Chondrocyte (in vitro differentiated cells): ENCODE data around the gene PLB1. TPM values are rescaled to one million over a fixed set of nuclear protein-coding genes. Genes with fewer than 3 reads are reported as not detected.

Experiments
- DNase-seq: peaks from one replicate; pipeline ENCODE4 v3.0.0; 2021; ENCODE audit warnings: mixed read lengths, low spot score
- H3K27ac Mint-ChIP-seq: one replicate; pipeline ENCODE4 v1.8.0; 2021; ENCODE audit warnings: mild to moderate bottlenecking, moderate library complexity, mixed read lengths; ENCODE audit not compliant: unreplicated experiment
- H3K27me3 Mint-ChIP-seq: 2 replicates; pipeline ENCODE4 v1.8.0; 2021; ENCODE audit warnings: low read depth, mixed read lengths
- H3K36me3 Mint-ChIP-seq: 2 replicates; pipeline ENCODE4 v1.8.0; 2021; ENCODE audit warnings: low read depth, mixed read lengths
- H3K4me1 Mint-ChIP-seq: 2 replicates; pipeline ENCODE4 v1.8.0; 2021; ENCODE audit warnings: low read depth, mild to moderate bottlenecking, mixed read lengths
- H3K4me3 Mint-ChIP-seq: one replicate; pipeline ENCODE4 v1.8.0; 2021; ENCODE audit warnings: mild to moderate bottlenecking, moderate library complexity, mixed read lengths; ENCODE audit not compliant: unreplicated experiment
- H3K9me3 Mint-ChIP-seq: 2 replicates; pipeline ENCODE4 v1.8.0; 2021; ENCODE audit warnings: low read depth, mixed read lengths
- total RNA-seq: library from RNA; stranded (reverse); gene quantifications from 3 replicates; pipeline ENCODE4 v1.2.1, GENCODE V29; 2021
- TF ChIP-seq, protein P1 (sequence below): fragments of 200-600 bp; sonication (generic); IDR thresholded peaks from 2 replicates; pipeline ENCODE4 v1.5.0; 2021; ENCODE audit warnings: antibody characterized with exemption, mild to moderate bottlenecking, moderate library complexity

The PLB1 gene
- total RNA-seq, 1 donor from 2014 or later: 4.4 TPM

DNA sequence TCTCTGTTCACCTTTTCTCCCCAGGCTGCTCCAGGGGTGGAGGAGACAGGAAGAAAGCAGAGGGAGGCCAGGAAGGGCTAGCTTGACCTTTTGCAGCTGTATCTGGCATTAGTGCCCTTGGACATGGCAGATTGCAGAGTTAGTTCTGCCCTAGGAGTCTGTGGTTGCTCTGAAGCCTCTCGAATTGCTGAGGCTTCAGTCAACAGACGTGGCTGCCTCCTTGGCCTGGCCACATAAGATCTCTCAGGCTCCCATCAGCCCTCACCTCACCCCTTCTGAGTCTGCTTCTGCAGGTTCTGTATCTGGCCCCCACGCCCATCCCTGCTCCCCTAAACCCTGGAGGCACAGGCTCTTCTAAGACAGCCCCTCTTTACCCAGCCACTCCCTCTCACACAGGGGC lies 18.2 kb upstream of the PLB1 start:
- H3K27ac Mint-ChIP-seq: no peak overlapping the region
- H3K27me3 Mint-ChIP-seq: no peaks in the 10 kb centered on the region
- TF ChIP-seq, protein P1, sequence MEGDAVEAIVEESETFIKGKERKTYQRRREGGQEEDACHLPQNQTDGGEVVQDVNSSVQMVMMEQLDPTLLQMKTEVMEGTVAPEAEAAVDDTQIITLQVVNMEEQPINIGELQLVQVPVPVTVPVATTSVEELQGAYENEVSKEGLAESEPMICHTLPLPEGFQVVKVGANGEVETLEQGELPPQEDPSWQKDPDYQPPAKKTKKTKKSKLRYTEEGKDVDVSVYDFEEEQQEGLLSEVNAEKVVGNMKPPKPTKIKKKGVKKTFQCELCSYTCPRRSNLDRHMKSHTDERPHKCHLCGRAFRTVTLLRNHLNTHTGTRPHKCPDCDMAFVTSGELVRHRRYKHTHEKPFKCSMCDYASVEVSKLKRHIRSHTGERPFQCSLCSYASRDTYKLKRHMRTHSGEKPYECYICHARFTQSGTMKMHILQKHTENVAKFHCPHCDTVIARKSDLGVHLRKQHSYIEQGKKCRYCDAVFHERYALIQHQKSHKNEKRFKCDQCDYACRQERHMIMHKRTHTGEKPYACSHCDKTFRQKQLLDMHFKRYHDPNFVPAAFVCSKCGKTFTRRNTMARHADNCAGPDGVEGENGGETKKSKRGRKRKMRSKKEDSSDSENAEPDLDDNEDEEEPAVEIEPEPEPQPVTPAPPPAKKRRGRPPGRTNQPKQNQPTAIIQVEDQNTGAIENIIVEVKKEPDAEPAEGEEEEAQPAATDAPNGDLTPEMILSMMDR: no peak
- H3K4me3 Mint-ChIP-seq: no peak overlapping the region
- DNase-seq: no peak
- H3K9me3 Mint-ChIP-seq: peaks cover 5% of the 10 kb centered on the region
- H3K36me3 Mint-ChIP-seq: no peaks in the 10 kb centered on the region
- no peaks in the 10 kb centered on the region for H3K4me1 Mint-ChIP-seq

DNA sequence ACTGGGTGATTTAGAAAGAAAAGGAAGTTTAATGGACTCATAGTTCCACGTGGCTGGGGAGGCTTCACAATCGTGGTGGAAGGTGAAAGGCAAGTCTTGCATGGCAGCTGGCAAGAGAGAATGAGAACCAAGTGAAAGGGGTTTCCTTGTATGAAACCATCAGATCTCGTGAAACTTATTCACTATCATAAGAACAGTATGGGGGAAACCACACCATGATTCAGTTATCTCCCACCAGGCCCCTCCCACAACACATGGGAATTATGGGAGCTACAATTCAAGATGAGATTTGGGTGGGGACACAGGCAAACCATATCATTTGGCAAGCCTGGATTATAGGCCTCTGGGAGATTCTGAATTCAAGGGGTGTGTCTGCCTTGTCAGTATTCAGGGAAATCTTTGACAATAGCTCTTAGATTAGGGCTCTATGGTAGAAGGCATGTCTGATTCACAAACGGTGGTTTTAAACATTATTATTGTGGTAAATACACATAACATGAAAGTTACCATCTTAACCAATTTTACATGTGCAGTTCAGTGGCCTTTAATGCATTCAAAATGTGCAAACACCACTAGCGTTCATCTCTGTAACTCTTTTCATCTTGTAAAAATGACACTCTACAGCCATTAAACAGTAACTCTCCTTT lies 15.3 kb upstream of the PLB1 start:
- no peak overlapping the region for H3K4me3 Mint-ChIP-seq
- no peak overlapping the region for H3K27ac Mint-ChIP-seq
- no peaks in the 10 kb centered on the region for H3K36me3 Mint-ChIP-seq
- no peak for DNase-seq
- peaks cover under 1% of the 10 kb centered on the region for H3K9me3 Mint-ChIP-seq
- H3K4me1 Mint-ChIP-seq: no peaks in the 10 kb centered on the region
- H3K27me3 Mint-ChIP-seq: no peaks in the 10 kb centered on the region
- TF ChIP-seq, protein P1: no peak

DNA sequence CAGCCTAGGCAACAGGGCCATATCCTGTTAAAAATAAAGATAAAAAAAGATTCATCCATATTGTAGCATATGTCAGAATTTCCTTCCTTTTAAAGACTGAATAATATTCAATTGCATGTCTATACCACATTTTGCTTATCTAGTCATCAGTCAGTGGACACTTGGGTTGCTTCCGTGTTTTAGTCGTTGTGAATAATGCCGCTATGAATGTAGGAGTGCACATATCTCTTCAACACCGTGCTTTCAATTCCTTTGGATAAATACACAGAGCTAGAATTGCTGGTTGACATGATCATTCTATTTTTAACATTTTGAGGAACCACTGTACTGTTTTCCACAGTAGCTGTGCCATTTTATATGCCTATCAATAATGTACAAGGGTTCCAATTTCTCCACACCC lies 14.0 kb upstream of the PLB1 start:
- Mint-ChIP-seq H3K27ac (no peak overlapping the region), H3K4me1 (no peaks in the 10 kb centered on the region), H3K4me3 (no peak overlapping the region), H3K9me3 (no peaks in the 10 kb centered on the region), H3K27me3 (no peaks in the 10 kb centered on the region), H3K36me3 (no peaks in the 10 kb centered on the region)
- DNase-seq: no peak
- TF ChIP-seq, protein P1: no peak

DNA sequence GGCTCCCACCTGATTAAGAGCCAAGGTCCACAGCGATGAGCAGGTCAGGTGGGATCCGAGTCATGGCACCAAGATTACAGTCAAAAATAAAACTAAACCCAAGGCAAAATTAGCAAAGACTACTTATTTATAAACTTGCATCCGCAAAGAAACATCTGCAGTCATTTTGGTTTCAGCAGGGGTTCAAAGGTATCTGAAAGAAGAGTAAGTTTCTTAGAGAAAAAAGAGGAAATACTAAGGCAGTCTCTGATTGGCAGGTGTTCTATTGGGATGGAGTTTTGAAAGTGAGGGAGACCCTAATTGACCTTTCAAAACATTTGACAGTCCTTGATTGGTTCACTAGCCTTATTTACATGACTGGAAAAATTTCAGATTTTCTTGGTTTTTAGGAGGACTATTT lies 11.0 kb upstream of the PLB1 start:
- Mint-ChIP-seq H3K27me3 (peaks cover 2% of the 10 kb centered on the region), H3K36me3 (no peaks in the 10 kb centered on the region), H3K27ac (no peak overlapping the region), H3K4me1 (no peaks in the 10 kb centered on the region), H3K9me3 (no peaks in the 10 kb centered on the region), H3K4me3 (no peak overlapping the region)
- TF ChIP-seq, protein P1: no peak
- DNase-seq: no peak

DNA sequence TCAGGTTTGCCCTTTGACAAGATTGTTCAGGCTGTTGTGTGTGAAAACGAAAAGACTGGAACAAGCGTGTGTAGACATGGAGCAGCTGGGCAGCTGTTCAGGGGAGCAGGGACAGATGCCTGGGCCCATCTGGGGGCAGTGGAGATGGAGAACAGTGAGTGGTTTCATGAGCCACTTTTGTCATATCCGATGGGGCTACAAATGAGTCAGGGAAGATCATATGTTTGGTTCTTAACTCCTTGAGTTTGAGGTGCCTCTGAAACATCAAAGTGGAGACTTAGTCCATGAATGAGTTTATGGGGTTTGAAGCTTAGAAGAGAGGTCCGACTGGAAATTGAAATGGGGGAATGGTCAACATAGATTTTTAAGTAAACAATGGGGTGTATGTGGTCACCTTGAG lies 9.3 kb upstream of the PLB1 start:
- Mint-ChIP-seq H3K36me3 (no peaks in the 10 kb centered on the region), H3K27ac (no peak overlapping the region), H3K4me1 (no peaks in the 10 kb centered on the region), H3K4me3 (no peak overlapping the region), H3K9me3 (no peaks in the 10 kb centered on the region), H3K27me3 (peaks cover 9% of the 10 kb centered on the region)
- no peak for DNase-seq
- TF ChIP-seq, protein P1: no peak
